DOHH2 (cell line): ENCODE data around the gene LMTK2.

ENCODE experiments used
- H3F3A ChIP-seq: fragments of 200-600 bp; sonication (generic), shearing (Covaris generic); 2 replicates; pipeline ENCODE4 v1.6.0; 2016; ENCODE audit warnings: antibody characterized with exemption, mild to moderate bottlenecking; ENCODE audit not compliant: control insufficient read depth, insufficient read depth
- H3K27ac ChIP-seq: fragments of 200-600 bp; sonication (generic); 2 replicates; pipeline ENCODE4 v1.5.1; 2014; ENCODE audit warnings: low read depth, mild to moderate bottlenecking, low read length, moderate library complexity
- H3K27me3 ChIP-seq: fragments of 200-600 bp; sonication (generic); 2 replicates; pipeline ENCODE4 v1.6.1; 2014; ENCODE audit warnings: mild to moderate bottlenecking, low read length, mixed read lengths; ENCODE audit not compliant: control insufficient read depth
- H3K36me3 ChIP-seq: fragments of 200-600 bp; sonication (generic); 2 replicates; pipeline ENCODE4 v1.6.1; 2014; ENCODE audit warnings: mild to moderate bottlenecking, low read length, moderate library complexity, mixed read lengths; ENCODE audit not compliant: control insufficient read depth
- H3K4me1 ChIP-seq: fragments of 200-600 bp; sonication (generic); 2 replicates; pipeline ENCODE4 v1.6.1; 2014; ENCODE audit warnings: mild to moderate bottlenecking, low read length, mixed read lengths; ENCODE audit not compliant: control insufficient read depth
- H3K4me2 ChIP-seq: fragments of 200-600 bp; sonication (generic); 2 replicates; pipeline ENCODE4 v1.6.0; 2014; ENCODE audit warnings: mild to moderate bottlenecking, low read length, moderate library complexity
- H3K4me3 ChIP-seq: fragments of 200-600 bp; sonication (generic); 2 replicates; pipeline ENCODE4 v1.5.1; 2014; ENCODE audit warnings: mild to moderate bottlenecking, low read length, mixed read lengths
- H3K79me2 ChIP-seq: fragments of 200-600 bp; sonication (generic); 2 replicates; pipeline ENCODE4 v1.6.1; 2014; ENCODE audit warnings: mild to moderate bottlenecking, low read length, mixed read lengths; ENCODE audit not compliant: control insufficient read depth
- H3K9me2 ChIP-seq: fragments of 200-600 bp; sonication (generic); replicated peaks from 2 replicates; pipeline ENCODE4 v1.6.1; 2014; ENCODE audit warnings: mild to moderate bottlenecking, low read length, mixed read lengths; ENCODE audit not compliant: control insufficient read depth
- H3K9me3 ChIP-seq: fragments of 200-600 bp; sonication (generic); 2 replicates; pipeline ENCODE4 v1.6.1; 2014; ENCODE audit warnings: antibody characterized with exemption, low read length, mixed read lengths; ENCODE audit not compliant: control insufficient read depth, insufficient read depth
- H4K20me1 ChIP-seq: fragments of 200-600 bp; sonication (generic); 2 replicates; pipeline ENCODE4 v1.6.0; 2014; ENCODE audit warnings: low read depth, mild to moderate bottlenecking, antibody characterized with exemption, low read length, moderate library complexity; ENCODE audit not compliant: control insufficient read depth, insufficient read depth
- CTCF ChIP-seq: fragments of 200-600 bp; sonication (generic); IDR thresholded peaks from one replicate; pipeline ENCODE4 v1.5.1; 2014; ENCODE audit warnings: antibody characterized with exemption, mild to moderate bottlenecking, low read depth, low read length; ENCODE audit not compliant: poor library complexity, severe bottlenecking
- EZH2phosphoT487 ChIP-seq: fragments of 200-600 bp; sonication (generic); IDR thresholded peaks from 2 replicates; pipeline ENCODE4 v1.6.1; 2017; ENCODE audit warnings: borderline replicate concordance, mild to moderate bottlenecking, antibody characterized with exemption, low read length, moderate library complexity, mixed read lengths

The LMTK2 gene

GRCh38 chr7:98064233-98064632 lies 42.4 kb upstream of the LMTK2 start:
- no peaks in the 10 kb centered on the region for H3K79me2 ChIP-seq
- H3K27ac ChIP-seq, result no peak overlapping the region

GRCh38 chr7:98066208-98066607 lies 40.5 kb upstream of the LMTK2 start:
- Histone ChIP-seq H3K36me3 (no peaks in the 10 kb centered on the region), H3K27ac (no peak overlapping the region), H3F3A (no peaks in the 10 kb centered on the region), H3K79me2 (no peaks in the 10 kb centered on the region), H3K9me2 (no peaks in the 10 kb centered on the region), H3K4me2 (no peak overlapping the region), H3K9me3 (no peaks in the 10 kb centered on the region), H3K4me3 (no peak overlapping the region), H3K4me1 (no peaks in the 10 kb centered on the region), H3K27me3 (no peaks in the 10 kb centered on the region), H4K20me1 (no peaks in the 10 kb centered on the region)
- TF ChIP-seq CTCF (no peak), EZH2phosphoT487 (no peak)

More at GRCh38 chr7:98064233-98064632, 42.4 kb upstream of the LMTK2 start:
- H3K9me3 ChIP-seq, result no peaks in the 10 kb centered on the region
- H3K9me2 ChIP-seq, result no peaks in the 10 kb centered on the region
- no peaks in the 10 kb centered on the region for H4K20me1 ChIP-seq
- no peak overlapping the region for H3K4me2 ChIP-seq
- no peaks in the 10 kb centered on the region for H3K36me3 ChIP-seq
- TF ChIP-seq CTCF (no peak), EZH2phosphoT487 (no peak)
- H3K27me3 ChIP-seq, result no peaks in the 10 kb centered on the region
- H3F3A ChIP-seq, result no peaks in the 10 kb centered on the region
- H3K4me1 ChIP-seq, result no peaks in the 10 kb centered on the region
- no peak overlapping the region for H3K4me3 ChIP-seq

- H3F3A ChIP-seq, result no peaks in the 10 kb centered on the region
- H3K36me3 ChIP-seq, result no peaks in the 10 kb centered on the region
- no peaks in the 10 kb centered on the region for H3K4me1 ChIP-seq
- H3K4me2 ChIP-seq, result no peak overlapping the region
- no peak overlapping the region for H3K27ac ChIP-seq
- H3K9me3 ChIP-seq, result no peaks in the 10 kb centered on the region
- no peaks in the 10 kb centered on the region for H3K27me3 ChIP-seq
- H3K9me2 ChIP-seq, result no peaks in the 10 kb centered on the region
- H3K4me3 ChIP-seq, result no peak overlapping the region
- H4K20me1 ChIP-seq, result no peaks in the 10 kb centered on the region
- no peak for TF ChIP-seq EZH2phosphoT487
- TF ChIP-seq CTCF, result no peak
- no peaks in the 10 kb centered on the region for H3K79me2 ChIP-seq
These were observed 39.6 kb upstream of the LMTK2 start for GRCh38 chr7:98066934-98067507.

GRCh38 chr7:98073047-98073446 lies 33.6 kb upstream of the LMTK2 start:
- H4K20me1 ChIP-seq, result no peaks in the 10 kb centered on the region
- no peaks in the 10 kb centered on the region for H3K4me1 ChIP-seq
- no peaks in the 10 kb centered on the region for H3K79me2 ChIP-seq
- H3K4me2 ChIP-seq, result no peak overlapping the region
- H3K36me3 ChIP-seq, result no peaks in the 10 kb centered on the region
- H3F3A ChIP-seq, result no peaks in the 10 kb centered on the region
- H3K9me3 ChIP-seq, result no peaks in the 10 kb centered on the region
- peaks cover 4% of the 10 kb centered on the region for H3K27me3 ChIP-seq
- H3K4me3 ChIP-seq, result no peak overlapping the region
- no peaks in the 10 kb centered on the region for H3K9me2 ChIP-seq
- TF ChIP-seq CTCF, result no peak
- TF ChIP-seq EZH2phosphoT487, result no peak
- H3K27ac ChIP-seq, result no peak overlapping the region
